SHP77 treated with DMSO at 0.1 percent for 48 hours (cell line): ENCODE data around the gene GATB.
"Not testable (repeated sequence)": the region's sequence is repeated elsewhere in the genome, so short reads cannot be mapped to it uniquely, and the experiment has no call there.

ENCODE experiments used
- DNase-seq: peaks from one replicate; lab custom pipeline; 2025; lab: John Stamatoyannopoulos, UW

The GATB gene

DNA sequence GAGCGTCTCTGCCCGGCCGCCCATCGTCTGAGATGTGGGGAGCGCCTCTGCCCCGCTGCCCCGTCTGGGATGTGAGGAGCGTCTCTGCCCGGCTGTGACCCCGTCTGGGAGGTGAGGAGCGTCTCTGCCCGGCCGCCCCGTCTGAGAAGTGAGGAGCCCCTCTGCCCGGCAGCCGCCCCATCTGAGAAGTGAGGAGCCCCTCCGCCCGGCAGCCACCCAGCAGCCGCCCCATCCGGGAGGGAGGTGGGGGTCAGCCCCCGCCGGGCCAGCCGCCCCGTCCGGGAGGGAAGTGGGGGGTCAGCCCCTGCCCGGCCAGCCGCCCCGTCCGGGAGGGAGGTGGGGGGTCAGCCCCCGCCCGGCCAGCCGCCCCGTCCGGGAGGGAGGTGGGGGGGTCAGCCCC is 29.1 kb downstream of the GATB start:
- DNase-seq = not testable (repeated sequence)

DNA sequence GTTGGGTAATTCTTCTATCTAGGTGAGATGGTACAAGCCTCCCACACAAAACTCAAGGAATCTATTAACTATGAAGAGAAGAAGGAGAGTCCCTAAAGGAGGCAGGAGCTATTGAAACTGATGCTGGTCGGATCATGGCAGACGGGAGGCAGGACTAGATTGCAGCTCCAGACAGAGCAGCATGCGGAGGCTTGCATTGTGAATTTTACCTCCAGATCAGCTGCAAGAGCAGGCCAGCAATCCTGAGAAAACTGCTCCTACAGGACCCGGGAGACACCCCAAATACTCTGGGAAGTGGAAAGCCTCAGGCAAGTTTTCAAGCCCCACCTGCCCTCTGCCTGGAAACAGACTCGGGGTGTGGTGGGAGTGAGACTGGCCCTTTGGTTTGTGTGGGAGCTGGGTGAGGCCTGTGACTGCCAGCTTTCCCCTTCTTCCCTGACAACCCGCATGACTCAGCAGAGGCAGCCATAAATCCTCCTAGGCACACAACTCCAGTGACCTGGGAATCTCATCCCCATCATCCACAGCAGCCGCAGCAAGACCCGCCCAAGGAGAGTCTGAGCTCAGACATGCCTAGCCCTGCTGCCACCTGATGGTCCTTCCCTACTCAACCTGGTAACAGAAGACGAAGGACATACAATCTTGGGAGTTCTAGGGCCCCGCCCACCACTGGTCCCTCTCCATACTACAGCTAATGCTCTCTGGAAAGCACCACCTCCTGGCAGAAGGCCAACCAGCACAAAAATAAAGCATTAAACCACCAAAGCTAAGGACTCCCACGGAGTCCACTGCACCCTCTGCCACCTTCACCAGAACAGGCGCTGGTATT is 30.9 kb downstream of the GATB start:
- DNase-seq = peak; percentile 5

DNA sequence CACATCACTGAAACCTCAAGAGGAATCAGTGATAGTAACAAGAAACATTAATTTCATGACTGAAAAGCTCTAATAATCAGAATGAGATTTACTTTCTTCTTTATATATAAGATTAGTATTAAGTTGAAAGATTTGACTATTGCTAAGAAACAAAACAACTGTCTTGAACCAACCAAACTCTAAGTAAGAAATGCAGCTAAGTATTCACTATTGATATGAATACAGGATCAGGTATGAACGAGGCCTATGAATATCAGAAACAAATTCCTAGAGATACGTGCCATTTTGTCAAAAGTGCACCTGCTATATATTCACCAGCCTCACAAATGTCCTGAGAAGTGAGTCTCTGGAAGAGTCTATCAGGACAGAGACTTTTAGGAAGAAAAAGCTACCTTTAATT is 32.1 kb downstream of the GATB start:
- DNase-seq = no peak

DNA sequence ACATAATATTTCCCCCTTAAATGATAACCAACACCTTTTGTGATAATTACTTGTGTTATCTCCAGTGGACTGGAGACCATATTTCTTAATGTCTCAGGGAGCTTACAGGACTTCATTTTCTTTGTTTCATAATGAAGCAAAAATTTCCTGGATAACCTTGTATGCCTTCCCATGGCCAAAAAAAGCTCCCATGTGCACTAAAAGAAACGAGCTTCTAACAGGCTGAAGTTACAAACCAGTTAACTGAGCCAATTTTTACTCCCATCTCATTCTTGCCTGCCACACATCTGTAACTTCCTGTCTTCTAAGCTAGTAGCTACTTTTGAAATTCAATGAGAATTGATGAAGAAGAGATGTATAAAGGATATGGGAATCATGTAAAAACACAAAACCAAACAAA is 32.8 kb downstream of the GATB start:
- DNase-seq = no peak

DNA sequence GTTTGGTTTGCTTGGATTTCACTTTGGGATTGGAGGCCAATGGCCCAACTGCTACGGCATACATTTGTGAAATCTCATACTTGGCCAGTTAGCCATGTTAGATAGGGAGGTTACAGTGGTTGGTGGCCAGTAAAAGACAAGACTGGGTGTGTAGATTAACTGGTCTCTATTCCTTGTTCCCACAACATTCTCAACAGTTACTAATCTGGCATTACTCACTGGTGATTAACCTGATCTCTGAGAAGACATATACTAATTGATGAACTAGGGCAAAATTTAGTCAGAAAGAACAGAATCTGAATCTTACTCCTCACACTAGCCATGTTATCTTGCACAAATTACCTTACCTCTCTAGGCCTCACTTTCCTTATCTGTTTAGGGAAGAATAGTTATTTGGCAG is 33.4 kb downstream of the GATB start:
- no peak for DNase-seq

DNA sequence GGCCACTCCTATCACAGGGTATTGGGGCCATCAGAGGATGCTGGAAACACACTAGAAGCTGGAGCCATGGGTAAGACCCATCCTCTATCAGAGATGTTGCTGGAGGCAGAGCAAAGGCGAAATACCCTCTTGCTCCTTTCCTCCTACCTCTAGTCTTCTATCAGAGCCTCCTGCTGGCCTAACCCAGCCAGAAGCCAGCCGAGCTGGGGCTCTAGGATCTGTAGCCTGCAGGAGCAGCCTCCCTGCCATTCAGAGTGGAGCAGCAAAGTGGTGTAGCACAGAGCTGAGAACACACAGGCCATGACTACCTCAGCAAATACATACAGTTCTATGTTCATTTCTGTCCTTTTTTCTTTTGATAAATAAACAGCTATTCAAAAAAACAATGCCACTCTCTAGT is 35.7 kb downstream of the GATB start:
- DNase-seq = no peak

DNA sequence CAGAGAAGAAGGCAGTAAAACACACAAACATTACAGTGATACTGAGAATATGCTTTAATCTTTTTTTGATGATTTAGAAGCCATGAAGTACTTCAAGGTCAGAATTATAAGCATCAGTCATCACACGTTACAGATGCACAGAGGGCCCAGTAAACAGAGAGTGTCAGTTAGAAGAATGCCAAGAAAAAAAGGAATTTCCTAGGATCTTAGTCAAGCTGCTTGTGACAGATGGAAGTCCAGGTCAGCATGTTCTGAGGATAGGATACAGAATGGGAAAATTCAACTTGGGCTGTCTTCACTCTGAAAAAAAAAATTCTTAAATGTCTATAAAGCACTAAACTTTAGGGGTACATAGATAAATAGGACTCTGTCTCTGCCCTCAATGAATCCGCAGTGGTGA is 38.9 kb downstream of the GATB start:
- no peak for DNase-seq

DNA sequence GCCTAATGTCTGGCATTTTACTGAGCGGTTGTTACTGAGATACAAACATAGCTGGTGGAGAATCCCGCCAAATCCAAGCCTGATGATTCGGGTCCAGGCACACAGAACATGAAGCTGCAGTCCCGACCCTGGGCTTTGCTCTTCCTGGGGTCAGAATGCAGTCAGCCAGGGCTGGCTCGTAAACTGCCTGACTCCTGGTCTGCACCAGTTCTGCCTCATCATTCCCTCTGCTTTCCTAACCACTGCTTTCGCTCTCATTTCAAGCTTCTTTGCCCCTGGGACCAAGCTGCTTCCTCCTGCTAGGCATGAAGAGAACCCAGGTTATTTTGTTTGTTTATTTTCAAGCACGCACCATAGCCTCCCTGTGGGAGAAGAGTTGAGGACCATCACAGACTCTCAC is 39.3 kb downstream of the GATB start:
- DNase-seq = no peak

DNA sequence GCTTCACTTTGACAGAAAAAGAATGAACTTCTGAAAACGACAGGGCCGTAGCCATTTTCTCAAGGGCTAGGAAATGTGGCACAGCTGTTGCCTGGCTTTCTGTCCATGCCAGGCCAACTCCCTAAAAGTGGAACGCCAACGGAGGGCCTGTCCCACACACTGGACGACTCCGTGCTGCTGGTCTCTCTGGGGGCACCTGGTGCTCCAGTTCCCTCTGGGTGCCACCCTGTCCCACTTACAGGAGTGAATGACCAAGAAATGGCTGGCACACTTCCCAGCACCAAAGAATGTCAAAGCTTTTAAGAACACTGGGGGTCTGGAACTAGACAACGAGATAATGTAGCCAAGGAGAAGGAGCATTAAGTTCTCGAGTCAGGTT is 40.9 kb downstream of the GATB start:
- DNase-seq = no peak

DNA sequence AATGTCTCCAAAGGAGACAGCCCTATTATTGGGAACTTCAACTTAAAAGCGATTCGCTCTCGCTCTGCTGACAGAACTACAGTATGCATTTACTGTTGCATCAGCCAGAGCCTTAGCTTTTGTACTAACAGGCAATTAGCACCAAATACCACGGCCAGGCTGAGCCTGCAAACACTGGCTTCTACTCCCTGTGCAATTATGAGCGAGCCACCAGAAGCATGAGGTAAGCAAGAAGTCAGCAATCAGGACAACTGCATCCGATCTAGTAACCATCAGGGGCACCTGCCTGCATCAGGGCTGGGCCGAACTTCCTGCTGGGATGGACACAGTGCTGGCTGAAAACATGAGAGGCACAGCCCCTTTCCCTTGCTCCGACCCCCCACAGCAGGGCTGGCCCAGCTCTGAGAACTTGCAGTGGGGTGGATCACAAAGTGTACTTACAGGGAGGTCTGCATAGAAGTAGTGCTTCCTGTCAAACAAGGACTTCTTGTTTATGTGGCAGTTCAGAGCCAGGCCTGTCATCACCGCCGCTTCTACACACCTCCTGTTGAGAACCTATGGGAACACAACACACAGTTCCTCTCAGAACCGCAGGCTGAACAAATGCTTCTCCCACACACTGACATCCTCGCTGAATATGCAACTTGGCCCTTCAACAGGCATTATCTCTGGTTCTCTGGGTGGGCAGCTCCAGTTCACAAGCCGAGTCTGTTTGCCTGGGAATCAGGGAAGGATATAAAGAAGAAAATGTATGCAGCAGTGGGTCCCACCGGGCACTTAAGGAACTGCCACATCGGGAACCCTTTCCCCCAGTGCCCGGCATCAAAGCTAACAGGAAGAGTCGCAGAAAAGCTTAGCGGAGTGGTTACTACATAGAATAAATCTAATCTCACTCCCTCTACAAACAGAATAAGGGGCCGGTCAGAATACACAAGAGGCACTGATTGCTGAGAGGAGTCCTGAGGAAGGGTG is 41.5 kb downstream of the GATB start:
- no peak for DNase-seq

DNA sequence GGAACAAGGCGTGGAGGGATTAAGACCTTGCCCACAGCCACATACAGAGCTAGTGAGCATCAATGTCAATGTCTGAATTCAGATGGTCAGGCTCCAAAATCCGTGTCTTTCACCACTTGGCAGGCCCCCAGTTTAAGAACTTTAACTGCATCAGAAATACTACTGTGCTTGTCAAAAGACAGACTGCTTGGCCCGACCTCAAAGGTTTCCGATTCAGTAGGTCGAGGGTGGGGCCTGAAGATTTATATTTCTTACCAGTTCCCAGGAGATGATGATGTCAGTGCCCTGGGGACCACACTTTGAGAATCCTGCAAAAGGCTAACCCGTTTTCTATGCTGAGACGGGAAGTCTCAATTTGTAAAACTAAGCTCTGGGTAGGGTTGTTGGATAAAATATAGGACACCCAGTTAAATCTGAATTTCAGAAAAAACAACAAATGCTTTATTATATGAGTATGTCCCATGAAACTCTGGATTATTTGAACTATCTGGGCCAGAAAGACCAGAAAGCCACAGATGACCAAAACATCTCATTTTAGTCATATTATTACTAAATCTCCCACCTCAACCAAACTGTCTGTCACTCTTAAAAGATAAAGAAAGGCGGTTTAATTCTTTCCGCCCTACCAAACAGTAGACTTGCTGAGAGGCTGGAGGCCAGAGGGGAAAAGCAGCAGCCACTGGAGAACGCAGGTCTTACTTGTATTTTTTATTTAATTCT is 42.7 kb downstream of the GATB start:
- no peak for DNase-seq

DNA sequence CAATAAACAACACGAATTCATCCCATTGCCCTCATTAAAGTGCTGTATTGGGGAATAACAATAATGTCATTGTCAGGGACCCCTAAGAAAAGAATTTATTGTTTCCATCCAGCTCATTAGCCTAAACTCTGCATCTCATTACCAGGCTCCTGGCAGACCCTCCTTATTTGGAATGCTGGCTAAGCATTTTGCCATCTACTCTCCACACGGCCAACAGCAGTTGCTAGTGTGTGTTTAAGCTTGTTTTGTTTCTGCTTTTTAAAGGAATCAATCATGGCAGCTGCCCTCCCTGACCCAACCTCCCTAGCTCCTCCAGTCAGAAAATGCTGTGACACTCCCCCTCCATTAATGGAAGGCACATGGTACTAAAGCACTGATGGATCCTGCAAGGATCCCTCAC is 43.5 kb downstream of the GATB start:
- DNase-seq = no peak

DNA sequence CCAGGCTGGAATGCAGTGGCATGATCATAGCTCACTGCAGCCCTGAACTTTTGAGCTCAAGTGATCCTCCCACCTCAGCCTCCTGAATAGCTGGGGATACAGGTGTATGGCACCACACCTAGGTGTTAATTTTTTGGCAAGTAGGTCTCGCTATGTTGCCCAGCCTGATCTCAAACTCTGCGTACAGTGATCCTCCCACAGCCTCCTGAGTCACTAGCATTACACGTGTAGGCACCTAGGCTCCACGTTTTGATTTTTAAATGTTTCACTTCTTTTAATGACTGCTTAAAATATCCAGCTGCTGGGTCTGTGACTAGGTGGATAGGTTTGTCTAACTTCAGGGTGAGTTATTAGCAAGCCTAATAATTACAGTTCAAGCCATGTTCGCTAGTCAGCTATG is 44.5 kb downstream of the GATB start:
- no peak for DNase-seq

DNA sequence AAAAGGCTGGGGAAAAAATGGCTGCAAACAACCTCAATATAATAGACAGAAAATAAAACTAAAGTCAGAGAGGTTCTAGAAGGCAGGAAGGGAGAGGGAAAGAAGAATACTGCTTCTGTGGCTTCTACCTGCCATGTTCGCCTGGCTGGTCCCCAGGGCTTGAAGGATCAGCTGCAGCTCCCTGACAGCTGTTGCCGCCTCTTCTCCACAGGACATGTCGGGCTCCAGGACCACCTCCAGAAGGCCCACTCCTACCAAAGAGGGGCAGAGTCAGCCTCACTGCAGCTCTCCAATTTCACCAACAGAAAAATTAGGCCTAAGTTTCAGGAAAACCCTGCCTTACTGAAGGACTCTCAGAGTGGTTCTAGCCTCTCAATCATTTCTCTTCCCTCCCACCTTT is 44.9 kb downstream of the GATB start:
- no peak for DNase-seq

DNA sequence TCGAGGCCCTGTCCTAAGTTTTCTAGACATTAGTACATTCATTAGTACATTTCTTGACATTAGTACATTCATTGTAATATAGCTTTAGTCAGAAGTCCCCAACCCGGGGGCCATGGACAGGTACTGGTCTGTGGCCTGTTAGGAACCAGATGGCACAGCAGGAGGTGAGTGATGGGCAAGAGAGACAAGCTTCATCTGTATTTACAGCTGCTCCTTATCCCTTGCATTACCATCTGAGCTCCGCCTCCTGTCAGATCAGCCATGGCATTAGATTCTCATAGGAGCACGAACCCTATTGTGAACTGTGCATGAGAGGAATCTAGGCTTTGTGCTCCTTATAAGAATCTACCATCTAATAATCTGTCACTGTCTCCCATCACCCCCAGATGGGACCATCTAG is 48.0 kb downstream of the GATB start:
- no peak for DNase-seq

DNA sequence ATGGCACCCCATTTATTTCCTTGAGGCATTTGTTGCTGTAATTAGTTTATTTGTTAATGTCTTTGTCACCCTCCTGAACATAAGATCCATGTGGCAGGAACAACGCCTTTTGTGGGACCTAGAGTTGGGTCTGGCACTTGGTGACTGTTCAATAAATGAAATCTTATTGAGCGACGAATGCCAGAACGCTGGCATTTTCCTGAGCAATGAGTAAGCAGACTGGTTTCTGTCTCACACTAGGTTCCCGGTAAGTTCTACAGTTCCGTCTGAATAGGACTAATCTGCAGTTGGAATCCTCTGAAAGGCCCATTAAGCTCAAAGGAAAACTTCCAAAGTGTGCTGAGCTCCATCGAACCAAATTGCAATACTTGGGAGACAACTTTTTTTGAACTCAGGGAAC is 49.2 kb downstream of the GATB start:
- no peak for DNase-seq

DNA sequence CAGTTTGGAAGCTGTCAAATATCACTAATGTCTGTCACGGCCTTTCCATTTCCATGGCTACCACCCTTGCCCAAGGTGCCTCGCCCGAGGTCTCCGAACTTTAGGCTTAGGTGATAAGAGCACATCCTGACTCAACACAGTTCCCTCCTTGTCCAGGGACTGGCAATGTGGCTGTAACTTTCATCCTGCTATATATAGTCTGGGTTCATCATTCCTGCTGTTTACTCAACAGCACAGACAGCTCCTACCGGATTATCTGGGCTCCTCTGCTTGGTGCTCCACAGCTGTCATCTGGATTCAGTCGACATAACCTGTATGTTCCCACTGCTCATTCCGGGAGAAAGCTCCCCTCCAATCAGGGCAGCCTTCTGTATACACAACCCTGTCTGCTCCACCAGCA is 51.2 kb downstream of the GATB start:
- no peak for DNase-seq

DNA sequence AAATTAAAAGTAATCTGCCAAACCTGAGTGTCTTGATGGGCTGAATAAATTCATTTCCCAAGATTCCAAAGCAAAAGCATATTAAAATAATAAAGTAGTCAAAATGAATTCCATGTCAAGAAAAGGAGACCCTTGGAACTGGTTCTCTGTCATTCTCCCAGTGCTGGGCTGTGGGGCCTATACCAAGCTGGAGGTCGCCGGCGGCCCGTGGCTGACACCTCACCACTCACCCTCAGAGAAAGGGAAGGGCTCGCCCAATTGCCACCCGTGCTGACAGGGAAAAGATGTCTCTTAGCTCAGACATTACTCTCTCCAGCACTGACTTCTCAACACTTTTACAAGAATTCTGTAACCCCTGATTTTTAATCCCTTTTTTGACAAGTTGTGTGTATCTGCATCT is 51.7 kb downstream of the GATB start:
- DNase-seq = no peak

DNA sequence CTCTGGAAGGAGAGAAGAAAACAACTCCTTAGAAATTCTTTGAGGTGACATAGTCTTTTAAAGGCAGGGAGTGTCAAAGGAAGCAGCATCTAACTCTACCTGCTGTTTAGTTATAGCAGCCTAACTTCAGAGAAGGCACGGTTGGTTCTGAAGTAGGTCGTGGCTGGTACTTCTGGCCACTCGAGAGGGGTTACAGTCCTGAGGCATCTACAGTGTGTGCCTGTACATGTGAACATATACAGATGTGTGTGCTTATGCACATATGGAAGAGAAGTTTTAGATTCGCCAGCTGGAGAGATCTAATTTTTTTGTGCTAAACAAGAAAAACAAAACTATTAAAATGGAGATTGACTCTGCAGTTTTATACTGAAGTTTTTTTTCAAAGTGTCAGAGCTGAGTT is 52.7 kb downstream of the GATB start:
- no peak for DNase-seq

DNA sequence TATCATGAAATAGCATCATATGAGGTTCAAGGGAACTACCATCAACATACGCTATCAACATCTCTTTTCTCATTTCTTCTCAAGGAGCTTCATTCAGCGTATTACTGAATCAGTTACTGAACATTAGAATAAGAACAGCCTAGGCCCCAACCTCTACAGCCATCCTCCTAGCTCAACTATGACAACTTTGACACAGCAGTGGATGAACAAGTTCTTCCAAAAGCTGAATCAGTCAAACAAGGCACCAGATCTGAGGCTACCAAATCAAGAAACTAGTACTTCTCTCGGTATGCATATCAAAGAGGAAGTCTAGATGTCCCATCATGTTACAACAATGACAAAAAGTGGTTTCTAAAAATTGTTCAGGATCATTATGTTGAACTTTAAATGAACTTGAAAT is 57.4 kb downstream of the GATB start:
- no peak for DNase-seq

DNA sequence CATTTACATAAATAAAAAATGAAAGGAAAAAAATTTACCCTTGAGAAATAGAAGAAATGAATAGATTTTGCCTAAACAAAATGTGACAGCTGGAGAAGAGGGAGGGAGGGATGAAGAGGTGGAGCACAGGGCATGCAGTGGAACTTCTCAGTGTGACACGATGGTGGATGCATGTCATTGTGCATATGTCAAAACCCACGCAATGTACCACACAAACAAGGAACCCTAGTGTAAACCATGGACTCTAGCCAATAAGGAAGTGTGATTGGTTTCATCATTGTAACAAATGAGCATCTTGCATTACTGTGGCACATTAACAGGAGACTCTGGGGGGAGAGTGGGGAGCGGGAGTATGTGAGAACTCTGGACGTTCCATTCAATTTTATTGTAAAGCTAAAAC is 58.6 kb downstream of the GATB start:
- no peak for DNase-seq

DNA sequence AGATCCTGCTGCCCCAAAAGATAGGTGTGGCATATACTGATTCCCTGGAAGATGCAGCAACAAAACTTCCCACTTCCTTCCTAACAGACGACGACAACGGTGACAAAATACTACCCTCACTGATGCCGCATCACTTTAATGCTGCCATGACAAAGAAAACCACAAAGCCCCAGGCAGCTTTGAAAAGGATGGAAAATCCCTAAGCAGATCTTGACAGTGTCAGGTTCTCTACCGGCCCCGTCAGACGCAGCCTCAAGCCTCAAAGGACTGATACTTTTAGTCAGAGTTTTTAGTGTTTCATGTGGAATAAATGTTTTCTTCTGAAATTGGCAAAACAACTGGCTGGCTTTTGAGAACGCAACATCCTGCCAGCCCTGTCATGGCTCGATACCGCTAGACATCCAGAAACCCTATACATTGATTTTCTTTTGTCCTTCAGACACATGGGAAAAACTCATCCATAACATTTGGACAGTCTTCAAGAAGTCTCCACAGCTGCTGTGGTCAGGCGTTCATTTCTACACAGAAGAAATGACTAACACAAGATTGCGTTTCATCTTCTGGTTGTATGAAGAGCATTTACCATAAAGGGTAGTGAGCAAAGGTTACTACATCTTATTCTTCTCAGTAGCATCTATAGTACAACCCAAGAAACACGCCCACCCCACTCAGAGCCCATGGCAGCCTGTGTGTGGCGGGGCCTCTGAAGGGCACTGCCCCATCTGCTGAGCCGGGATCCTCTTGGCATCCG is 60.1 kb downstream of the GATB start:
- no peak for DNase-seq
